ENCODE measurements around the gene PHLDA3.

DNA sequence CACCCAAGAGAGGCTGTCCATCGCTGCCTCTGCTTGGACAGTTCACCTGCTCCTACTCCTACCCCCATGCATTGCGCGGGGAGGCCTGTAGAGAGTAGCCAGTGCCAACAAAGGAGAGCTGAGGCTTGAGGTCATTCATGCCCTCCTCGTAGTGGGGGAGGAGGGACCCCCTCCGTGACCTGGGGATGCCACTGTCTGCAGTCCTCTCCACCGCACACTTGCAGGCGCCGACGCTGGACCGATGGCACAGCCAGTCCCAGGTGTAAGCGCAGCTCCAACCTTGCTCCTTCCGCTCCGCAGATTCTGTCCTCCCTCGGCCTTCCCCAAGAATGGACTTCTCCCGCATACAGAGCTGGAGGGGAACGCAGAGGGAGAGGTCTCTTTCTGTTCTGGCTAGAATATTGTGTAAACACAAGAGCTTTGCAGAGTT is 672 bp upstream of the PHLDA3 start:
- TF ChIP-seq, protein P1, sequence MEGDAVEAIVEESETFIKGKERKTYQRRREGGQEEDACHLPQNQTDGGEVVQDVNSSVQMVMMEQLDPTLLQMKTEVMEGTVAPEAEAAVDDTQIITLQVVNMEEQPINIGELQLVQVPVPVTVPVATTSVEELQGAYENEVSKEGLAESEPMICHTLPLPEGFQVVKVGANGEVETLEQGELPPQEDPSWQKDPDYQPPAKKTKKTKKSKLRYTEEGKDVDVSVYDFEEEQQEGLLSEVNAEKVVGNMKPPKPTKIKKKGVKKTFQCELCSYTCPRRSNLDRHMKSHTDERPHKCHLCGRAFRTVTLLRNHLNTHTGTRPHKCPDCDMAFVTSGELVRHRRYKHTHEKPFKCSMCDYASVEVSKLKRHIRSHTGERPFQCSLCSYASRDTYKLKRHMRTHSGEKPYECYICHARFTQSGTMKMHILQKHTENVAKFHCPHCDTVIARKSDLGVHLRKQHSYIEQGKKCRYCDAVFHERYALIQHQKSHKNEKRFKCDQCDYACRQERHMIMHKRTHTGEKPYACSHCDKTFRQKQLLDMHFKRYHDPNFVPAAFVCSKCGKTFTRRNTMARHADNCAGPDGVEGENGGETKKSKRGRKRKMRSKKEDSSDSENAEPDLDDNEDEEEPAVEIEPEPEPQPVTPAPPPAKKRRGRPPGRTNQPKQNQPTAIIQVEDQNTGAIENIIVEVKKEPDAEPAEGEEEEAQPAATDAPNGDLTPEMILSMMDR (conservative IDR thresholded peaks at IDR 0.05; ENCODE audit: low read length): no peak
- no peak for TF ChIP-seq EZH2phosphoT487 (IDR thresholded peaks at IDR 0.05; ENCODE audit: borderline replicate concordance)
